ENCODE data around the gene FBXL14. TPM values are rescaled to one million over a fixed set of nuclear protein-coding genes. Genes with fewer than 3 reads are reported as not detected.
"Not testable (repeated sequence)": the region's sequence is repeated elsewhere in the genome, so short reads cannot be mapped to it uniquely, and the experiment has no call there.

FBXL14 gene
- total RNA-seq, 1 experiment from 2014 or later, result 11.9 TPM

- DNase-seq, result peak; percentile 77
- H3K27me3 ChIP-seq, result no peaks in the 10 kb centered on the region
Observed at GRCh38 chr12:1605129-1606020, 11.0 kb upstream of the FBXL14 start.

GRCh38 chr12:1604464-1604863 lies 10.1 kb upstream of the FBXL14 start:
- DNase-seq, result no peak
- peaks cover 44% of the 10 kb centered on the region for H3K36me3 ChIP-seq
- H3K27me3 ChIP-seq, result no peaks in the 10 kb centered on the region

More at GRCh38 chr12:1605129-1606020, 11.0 kb upstream of the FBXL14 start:
- Histone ChIP-seq H3K4me3 (peak overlapping the region; percentile 12), H3K9me3 (no peaks in the 10 kb centered on the region), H3K36me3 (peaks cover 47% of the 10 kb centered on the region)

GRCh38 chr12:1603269-1603993 lies 9.1 kb upstream of the FBXL14 start:
- no peak overlapping the region for H3K4me3 ChIP-seq
- peaks cover 39% of the 10 kb centered on the region for H3K36me3 ChIP-seq
- no peaks in the 10 kb centered on the region for H3K9me3 ChIP-seq
- no peak for DNase-seq
- H3K27me3 ChIP-seq, result no peaks in the 10 kb centered on the region

More at GRCh38 chr12:1604464-1604863, 10.1 kb upstream of the FBXL14 start:
- no peak overlapping the region for H3K4me3 ChIP-seq
- H3K9me3 ChIP-seq, result no peaks in the 10 kb centered on the region

GRCh38 chr12:1602706-1603105 lies 8.3 kb upstream of the FBXL14 start:
- H3K36me3 ChIP-seq, result peaks cover 44% of the 10 kb centered on the region
- DNase-seq, result peak; percentile 64
- H3K9me3 ChIP-seq, H3K27me3 ChIP-seq, H3K4me3 ChIP-seq: not testable (repeated sequence)

- DNase-seq, result no peak
- H3K4me3 ChIP-seq, result no peak overlapping the region
- H3K27me3 ChIP-seq, result no peaks in the 10 kb centered on the region
- H3K9me3 ChIP-seq, result no peaks in the 10 kb centered on the region; the same call in 1 of the 2 replicates
- H3K36me3 ChIP-seq, result peaks cover 38% of the 10 kb centered on the region
Observed at GRCh38 chr12:1598757-1599156, 4.4 kb upstream of the FBXL14 start.

- H3K4me3 ChIP-seq, result peak overlapping the region; percentile 45
- no peaks in the 10 kb centered on the region; the same call in 1 of the 2 replicates for H3K9me3 ChIP-seq
- peaks cover 43% of the 10 kb centered on the region for H3K36me3 ChIP-seq
- no peaks in the 10 kb centered on the region for H3K27me3 ChIP-seq
- peak; percentile 45 for DNase-seq
Observed at GRCh38 chr12:1595690-1596347, 1.4 kb upstream of the FBXL14 start.

GRCh38 chr12:1595026-1595561 lies 713 bp upstream of the FBXL14 start:
- Histone ChIP-seq H3K27me3 (no peaks in the 10 kb centered on the region), H3K4me3 (peak overlapping the region; percentile 45), H3K9me3 (no peaks in the 10 kb centered on the region; the same call in 1 of the 2 replicates), H3K36me3 (peaks cover 50% of the 10 kb centered on the region)
- no peak for DNase-seq

GRCh38 chr12:1594006-1594260 lies 448 bp downstream of the FBXL14 start:
- Histone ChIP-seq H3K36me3 (peaks cover 57% of the 10 kb centered on the region), H3K27me3 (no peaks in the 10 kb centered on the region), H3K9me3 (no peaks in the 10 kb centered on the region; the same call in 1 of the 2 replicates), H3K4me3 (peak overlapping the region; percentile 59)
- DNase-seq, result no peak

GRCh38 chr12:1593174-1594005 lies 991 bp downstream of the FBXL14 start:
- H3K27me3 ChIP-seq, result no peaks in the 10 kb centered on the region
- DNase-seq, result peak; percentile 67
- peak overlapping the region; percentile 59 for H3K4me3 ChIP-seq
- no peaks in the 10 kb centered on the region; the same call in 1 of the 2 replicates for H3K9me3 ChIP-seq
- peaks cover 57% of the 10 kb centered on the region for H3K36me3 ChIP-seq

- DNase-seq, result peak; percentile 81
- H3K36me3 ChIP-seq, result peaks cover 50% of the 10 kb centered on the region
- no peaks in the 10 kb centered on the region for H3K27me3 ChIP-seq
- H3K4me3 ChIP-seq, result peak overlapping the region; percentile 59
- no peaks in the 10 kb centered on the region; the same call in 1 of the 2 replicates for H3K9me3 ChIP-seq
Observed at GRCh38 chr12:1592444-1593173, 1.8 kb downstream of the FBXL14 start.

- no peak for DNase-seq
- Histone ChIP-seq H3K4me3 (peak overlapping the region; percentile 59), H3K9me3 (no peaks in the 10 kb centered on the region), H3K36me3 (peaks cover 57% of the 10 kb centered on the region), H3K27me3 (no peaks in the 10 kb centered on the region)
Observed at GRCh38 chr12:1591543-1591942, 2.8 kb downstream of the FBXL14 start.

- DNase-seq, result peak; percentile 32
- peak overlapping the region; percentile 59 for H3K4me3 ChIP-seq
Observed at GRCh38 chr12:1591034-1591433, 3.3 kb downstream of the FBXL14 start.

GRCh38 chr12:1590221-1590979 lies 4.0 kb downstream of the FBXL14 start:
- H3K27me3 ChIP-seq, result no peaks in the 10 kb centered on the region
- peak overlapping the region; percentile 59 for H3K4me3 ChIP-seq
- peak; percentile 31 for DNase-seq
- peaks cover 58% of the 10 kb centered on the region for H3K36me3 ChIP-seq
- no peaks in the 10 kb centered on the region for H3K9me3 ChIP-seq

More at GRCh38 chr12:1591034-1591433, 3.3 kb downstream of the FBXL14 start:
- Histone ChIP-seq H3K27me3 (no peaks in the 10 kb centered on the region), H3K9me3 (no peaks in the 10 kb centered on the region), H3K36me3 (peaks cover 61% of the 10 kb centered on the region)

GRCh38 chr12:1588575-1588947 lies 5.8 kb downstream of the FBXL14 start:
- no peaks in the 10 kb centered on the region for H3K27me3 ChIP-seq
- peaks cover 67% of the 10 kb centered on the region for H3K36me3 ChIP-seq
- DNase-seq, result no peak
- H3K9me3 ChIP-seq, result no peaks in the 10 kb centered on the region
- no peak overlapping the region for H3K4me3 ChIP-seq
